Keratinocyte (primary cell): ENCODE results near the gene SORL1. TPM values are rescaled to one million over a fixed set of nuclear protein-coding genes. Genes with fewer than 3 reads are reported as not detected.

Source experiments
- DNase-seq: peaks from one replicate; pipeline ENCODE4 v3.0.0-alpha.2; 2011; ENCODE audit warnings: low read depth, missing footprints, low spot score
- FAIRE-seq: peaks from 2 replicates; lab custom pipeline; 2011; peaks lifted over from hg19 to GRCh38; lab: Jason Lieb, UNC
- H2AFZ ChIP-seq: 2 replicates; pipeline ENCODE4 v1.6.0; 2012; ENCODE audit warnings: low read length, control low read depth, inconsistent platforms; ENCODE audit not compliant: control insufficient read depth
- H3K27ac ChIP-seq: 2 replicates; pipeline ENCODE4 v1.5.1; 2011; ENCODE audit warnings: low read length; ENCODE audit not compliant: control insufficient read depth, insufficient read depth
- H3K27me3 ChIP-seq: 3 replicates; pipeline ENCODE4 v1.6.0; 2011; ENCODE audit warnings: low read length; ENCODE audit not compliant: control insufficient read depth, insufficient read depth; ENCODE audit errors: extremely low read depth
- H3K36me3 ChIP-seq, 2 experiments: 2 replicates in 1 of 2; 3 replicates in 1 of 2; pipeline ENCODE4 v1.5.1; 2011; ENCODE audit warnings: low read length in 2 of 2, mild to moderate bottlenecking in 1 of 2; ENCODE audit not compliant: control insufficient read depth in 2 of 2, insufficient read depth in 2 of 2; ENCODE audit errors: extremely low read depth in 1 of 2
- H3K4me1 ChIP-seq: 3 replicates; pipeline ENCODE4 v1.5.1; 2011; ENCODE audit warnings: low read length; ENCODE audit not compliant: control insufficient read depth, insufficient read depth; ENCODE audit errors: extremely low read depth
- H3K4me2 ChIP-seq: 3 replicates; pipeline ENCODE4 v1.6.0; 2011; ENCODE audit warnings: low read depth, low read length; ENCODE audit not compliant: control insufficient read depth, insufficient read depth; ENCODE audit errors: extremely low read depth
- H3K4me3 ChIP-seq, 3 experiments: fragments of 200-600 bp in 1 of 3; sonication (generic) in 1 of 3; 2 replicates in 2 of 3; 3 replicates in 1 of 3; pipeline ENCODE4 v1.5.1; 2011 to 2016; ENCODE audit warnings: low read length in 3 of 3, mild to moderate bottlenecking in 3 of 3, control low read depth in 2 of 3, inconsistent platforms in 1 of 3, low read depth in 1 of 3, mixed read lengths in 1 of 3, mixed run types in 1 of 3, moderate library complexity in 1 of 3; ENCODE audit not compliant: control insufficient read depth in 2 of 3, insufficient read depth in 2 of 3; ENCODE audit errors: extremely low read depth in 1 of 3
- H3K79me2 ChIP-seq: 2 replicates; pipeline ENCODE4 v1.6.0; 2012; ENCODE audit warnings: low read length; ENCODE audit not compliant: control insufficient read depth, insufficient read depth
- H3K9ac ChIP-seq: 3 replicates; pipeline ENCODE4 v1.6.0; 2011; ENCODE audit warnings: low read length; ENCODE audit not compliant: control insufficient read depth, insufficient read depth; ENCODE audit errors: extremely low read depth
- H3K9me1 ChIP-seq: 3 replicates; pipeline ENCODE4 v1.6.0; 2011; ENCODE audit warnings: low read length; ENCODE audit not compliant: control insufficient read depth, insufficient read depth; ENCODE audit errors: extremely low read depth
- H3K9me3 ChIP-seq: 2 replicates; pipeline ENCODE4 v1.5.1; 2012; ENCODE audit warnings: low read depth, low read length; ENCODE audit not compliant: control insufficient read depth
- H4K20me1 ChIP-seq: 3 replicates; pipeline ENCODE4 v1.6.0; 2011; ENCODE audit warnings: low read length; ENCODE audit not compliant: control insufficient read depth, insufficient read depth; ENCODE audit errors: extremely low read depth
- CTCF ChIP-seq, 3 experiments: IDR thresholded peaks in 1 of 3; conservative IDR thresholded peaks in 1 of 3; optimal IDR thresholded peaks in 1 of 3; 2 replicates in 2 of 3; 3 replicates in 1 of 3; pipeline versions ENCODE3 to v1.5.1; 2011; ENCODE audit warnings: low read length in 3 of 3, mild to moderate bottlenecking in 3 of 3, moderate library complexity in 2 of 3, control low read depth in 1 of 3, inconsistent platforms in 1 of 3; ENCODE audit not compliant: insufficient read depth in 2 of 3; ENCODE audit errors: extremely low read depth in 1 of 3
- EZH2 ChIP-seq: IDR thresholded peaks from one replicate; pipeline ENCODE4 v1.6.1; 2012; ENCODE audit warnings: inconsistent platforms, mild to moderate bottlenecking, low read length, moderate library complexity
- dilution Hi-C: fragments of 300-500 bp; cut with MboI; formaldehyde crosslinking; loops from one replicate; pipeline ENCODE4 v1.7.0; 2020; ENCODE audit warnings: low sequenced_read_pairs; ENCODE audit not compliant: extremely low pct_ligation_motif_present
- polyA plus RNA-seq, 5 experiments: library from polyadenylated mRNA; depleted of rRNA in 3 of 5; stranded (reverse) in 3 of 5; stranded (forward) in 1 of 5; unstranded in 1 of 5; fragments of >200 nt; gene quantifications; 1 replicate in 1 of 5; 2 replicates in 3 of 5; 3 replicates in 1 of 5; pipeline versions ENCODE4 v1.2.1 to v1.2.3, GENCODE V29; 2011 to 2012; ENCODE audit warnings: missing spikeins in 2 of 5, low read depth in 1 of 5, low replicate concordance in 1 of 5

SORL1 gene
- polyA plus RNA-seq, 1 donor (not counting 4 experiments of a cell fraction or from before 2014, with no cell fraction given): 38.9 TPM

- TF ChIP-seq CTCF (optimal IDR thresholded peaks at IDR 0.05 in 1 of 3, IDR thresholded peaks at IDR 0.05 in 1 of 3, conservative IDR thresholded peaks at IDR 0.05 in 1 of 3; ENCODE audit: extremely low read depth in 1 of 3, insufficient read depth in 2 of 3, low read length in 3 of 3) (no peak), EZH2 (no peak)
- Histone ChIP-seq H3K9ac (no peak overlapping the region), H3K27ac (no peak overlapping the region), H3K9me1 (no peaks in the 10 kb centered on the region), H3K4me3 (no peak overlapping the region), H3K27me3 (no peaks in the 10 kb centered on the region), H4K20me1 (no peaks in the 10 kb centered on the region), H3K4me2 (no peak overlapping the region), H2AFZ (no peak overlapping the region), H3K79me2 (no peaks in the 10 kb centered on the region), H3K9me3 (no peaks in the 10 kb centered on the region), H3K36me3 (peaks cover 1 to 9% of the 10 kb centered on the region in 2 experiments), H3K4me1 (peaks cover 15% of the 10 kb centered on the region)
- DNase-seq: no peak
- no peak for FAIRE-seq
- dilution Hi-C loops: no loop called here
Observed at GRCh38 chr11:121512468-121513465, 60.7 kb downstream of the SORL1 start.

DNA sequence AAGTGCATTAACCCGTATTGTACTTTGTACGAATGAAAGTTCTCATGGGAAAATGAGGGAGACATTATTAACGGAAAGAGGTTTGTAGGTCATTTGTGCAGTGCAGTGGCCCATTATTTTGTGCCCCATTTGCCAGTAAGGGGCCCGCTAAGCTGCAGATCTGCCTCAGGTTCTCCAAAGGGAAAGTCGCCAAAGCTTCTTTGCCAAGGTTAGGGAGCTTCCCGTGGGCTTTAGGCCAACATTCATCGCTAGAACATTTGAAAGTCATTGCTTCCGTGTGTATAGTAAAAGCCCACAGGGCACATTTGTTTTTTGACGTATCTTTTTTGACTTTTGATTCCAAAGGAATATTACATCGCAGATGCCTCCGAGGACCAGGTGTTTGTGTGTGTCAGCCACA, 61.7 kb downstream of the SORL1 start:
- peaks cover 1 to 11% of the 10 kb centered on the region in 2 experiments for H3K36me3 ChIP-seq
- dilution Hi-C loops: no loop called here
- H3K4me2 ChIP-seq: peak overlapping the region; percentile 68
- TF ChIP-seq CTCF (optimal IDR thresholded peaks at IDR 0.05 in 1 of 3, IDR thresholded peaks at IDR 0.05 in 1 of 3, conservative IDR thresholded peaks at IDR 0.05 in 1 of 3; ENCODE audit: extremely low read depth in 1 of 3, insufficient read depth in 2 of 3, low read length in 3 of 3): no peak
- no peak for TF ChIP-seq EZH2
- DNase-seq: no peak
- peaks cover 15% of the 10 kb centered on the region for H3K4me1 ChIP-seq
- H3K27ac ChIP-seq: peak overlapping the region; percentile 55
- H3K27me3 ChIP-seq: no peaks in the 10 kb centered on the region
- no peak overlapping the region for H3K4me3 ChIP-seq
- H3K9me1 ChIP-seq: no peaks in the 10 kb centered on the region
- FAIRE-seq: no peak
- H2AFZ ChIP-seq: peak overlapping the region; percentile 73
- no peaks in the 10 kb centered on the region for H3K79me2 ChIP-seq
- H3K9ac ChIP-seq: peak overlapping the region; percentile 53
- H4K20me1 ChIP-seq: no peaks in the 10 kb centered on the region
- H3K9me3 ChIP-seq: no peaks in the 10 kb centered on the region
